BLaER1 (cell line): ENCODE data around the gene UBE2E3.

ENCODE experiments used
- H3K27ac ChIP-seq: shearing (Covaris generic); formaldehyde crosslinking; 2 replicates; pipeline ENCODE4 v1.8.1; 2022
- H3K27me3 ChIP-seq: shearing (Covaris generic); formaldehyde crosslinking; 2 replicates; pipeline ENCODE4 v1.8.1; 2022
- H3K36me3 ChIP-seq: shearing (Covaris generic); formaldehyde crosslinking; 2 replicates; pipeline ENCODE4 v1.8.1; 2022
- H3K4me1 ChIP-seq: shearing (Covaris generic); formaldehyde crosslinking; 2 replicates; pipeline ENCODE4 v1.8.1; 2022
- H3K4me2 ChIP-seq: shearing (Covaris generic); formaldehyde crosslinking; 2 replicates; pipeline ENCODE4 v1.8.1; 2022
- H3K4me3 ChIP-seq: shearing (Covaris generic); formaldehyde crosslinking; 2 replicates; pipeline ENCODE4 v1.8.1; 2022
- H3K9ac ChIP-seq: shearing (Covaris generic); formaldehyde crosslinking; 2 replicates; pipeline ENCODE4 v1.8.1; 2022
- H3K9me3 ChIP-seq: shearing (Covaris generic); formaldehyde crosslinking; 2 replicates; pipeline ENCODE4 v1.8.1; 2022
- H4K20me1 ChIP-seq: shearing (Covaris generic); formaldehyde crosslinking; 2 replicates; pipeline ENCODE4 v1.8.1; 2022
- Cebpa-rat ChIP-seq: shearing (Covaris generic); IDR thresholded peaks from 2 replicates; pipeline ENCODE4 v1.8.1; 2022

Gene UBE2E3

GRCh38 chr2:180952082-180952481, 28.3 kb upstream of the UBE2E3 start:
- Histone ChIP-seq H4K20me1 (no peaks in the 10 kb centered on the region), H3K9ac (no peak overlapping the region), H3K36me3 (no peaks in the 10 kb centered on the region), H3K9me3 (no peaks in the 10 kb centered on the region), H3K4me3 (no peak overlapping the region), H3K27ac (no peak overlapping the region), H3K4me1 (no peaks in the 10 kb centered on the region), H3K4me2 (no peak overlapping the region), H3K27me3 (no peaks in the 10 kb centered on the region)
- no peak for TF ChIP-seq Cebpa-rat

- Histone ChIP-seq H3K27ac (no peak overlapping the region), H3K9me3 (no peaks in the 10 kb centered on the region), H3K36me3 (no peaks in the 10 kb centered on the region), H3K9ac (no peak overlapping the region), H3K4me3 (no peak overlapping the region), H3K4me2 (no peak overlapping the region), H3K27me3 (no peaks in the 10 kb centered on the region), H3K4me1 (no peaks in the 10 kb centered on the region), H4K20me1 (no peaks in the 10 kb centered on the region)
- no peak for TF ChIP-seq Cebpa-rat
Observed at GRCh38 chr2:180952731-180953336, 27.6 kb upstream of the UBE2E3 start.

- Histone ChIP-seq H3K9me3 (no peaks in the 10 kb centered on the region), H3K4me3 (no peak overlapping the region), H3K9ac (no peak overlapping the region), H3K4me1 (no peaks in the 10 kb centered on the region), H3K4me2 (no peak overlapping the region), H4K20me1 (no peaks in the 10 kb centered on the region), H3K36me3 (no peaks in the 10 kb centered on the region), H3K27ac (no peak overlapping the region), H3K27me3 (no peaks in the 10 kb centered on the region)
- TF ChIP-seq Cebpa-rat: no peak
Observed at GRCh38 chr2:180953550-180953949, 26.9 kb upstream of the UBE2E3 start.

- Histone ChIP-seq H3K36me3 (no peaks in the 10 kb centered on the region), H3K4me3 (no peak overlapping the region), H3K4me2 (no peak overlapping the region), H3K4me1 (no peaks in the 10 kb centered on the region), H3K9ac (no peak overlapping the region), H3K9me3 (no peaks in the 10 kb centered on the region), H3K27me3 (no peaks in the 10 kb centered on the region), H4K20me1 (no peaks in the 10 kb centered on the region), H3K27ac (no peak overlapping the region)
- TF ChIP-seq Cebpa-rat: no peak
Observed at GRCh38 chr2:180955101-180955500, 25.3 kb upstream of the UBE2E3 start.

GRCh38 chr2:180959787-180960186, 20.6 kb upstream of the UBE2E3 start:
- no peaks in the 10 kb centered on the region for H3K27me3 ChIP-seq

GRCh38 chr2:180960982-180961381, 19.4 kb upstream of the UBE2E3 start:
- TF ChIP-seq Cebpa-rat: no peak
- no peak overlapping the region for H3K27ac ChIP-seq
- H3K27me3 ChIP-seq: no peaks in the 10 kb centered on the region
- H3K9ac ChIP-seq: no peak overlapping the region
- H3K9me3 ChIP-seq: no peaks in the 10 kb centered on the region
- no peaks in the 10 kb centered on the region for H4K20me1 ChIP-seq
- H3K4me3 ChIP-seq: no peak overlapping the region
- no peaks in the 10 kb centered on the region for H3K36me3 ChIP-seq
- H3K4me1 ChIP-seq: no peaks in the 10 kb centered on the region
- H3K4me2 ChIP-seq: no peak overlapping the region

More at GRCh38 chr2:180959787-180960186, 20.6 kb upstream of the UBE2E3 start:
- Histone ChIP-seq H3K27ac (no peak overlapping the region), H3K36me3 (no peaks in the 10 kb centered on the region), H3K9ac (no peak overlapping the region), H3K4me3 (no peak overlapping the region), H3K9me3 (no peaks in the 10 kb centered on the region), H3K4me1 (no peaks in the 10 kb centered on the region), H4K20me1 (no peaks in the 10 kb centered on the region), H3K4me2 (no peak overlapping the region)
- TF ChIP-seq Cebpa-rat: no peak

GRCh38 chr2:180962727-180963314, 17.6 kb upstream of the UBE2E3 start:
- no peaks in the 10 kb centered on the region for H3K36me3 ChIP-seq
- no peaks in the 10 kb centered on the region for H3K9me3 ChIP-seq
- no peak overlapping the region for H3K27ac ChIP-seq
- H3K27me3 ChIP-seq: no peaks in the 10 kb centered on the region
- H3K9ac ChIP-seq: no peak overlapping the region
- TF ChIP-seq Cebpa-rat: no peak
- H3K4me3 ChIP-seq: no peak overlapping the region
- no peak overlapping the region for H3K4me2 ChIP-seq
- H4K20me1 ChIP-seq: no peaks in the 10 kb centered on the region
- H3K4me1 ChIP-seq: no peaks in the 10 kb centered on the region

- no peaks in the 10 kb centered on the region for H3K9me3 ChIP-seq
- H3K4me1 ChIP-seq: no peaks in the 10 kb centered on the region
- H3K27me3 ChIP-seq: no peaks in the 10 kb centered on the region
- no peak overlapping the region for H3K9ac ChIP-seq
- H3K4me3 ChIP-seq: no peak overlapping the region
- H4K20me1 ChIP-seq: no peaks in the 10 kb centered on the region
- TF ChIP-seq Cebpa-rat: no peak
- no peak overlapping the region for H3K4me2 ChIP-seq
- no peaks in the 10 kb centered on the region for H3K36me3 ChIP-seq
- H3K27ac ChIP-seq: no peak overlapping the region
Observed at GRCh38 chr2:180966378-180966777, 14.0 kb upstream of the UBE2E3 start.

- Histone ChIP-seq H4K20me1 (no peaks in the 10 kb centered on the region), H3K4me3 (no peak overlapping the region), H3K9ac (no peak overlapping the region), H3K27me3 (no peaks in the 10 kb centered on the region), H3K4me2 (no peak overlapping the region), H3K27ac (no peak overlapping the region), H3K4me1 (no peaks in the 10 kb centered on the region), H3K36me3 (no peaks in the 10 kb centered on the region), H3K9me3 (no peaks in the 10 kb centered on the region)
- no peak for TF ChIP-seq Cebpa-rat
Observed at GRCh38 chr2:180969124-180969523, 11.3 kb upstream of the UBE2E3 start.

- H3K9me3 ChIP-seq: no peaks in the 10 kb centered on the region
- H3K27me3 ChIP-seq: no peaks in the 10 kb centered on the region
- no peaks in the 10 kb centered on the region for H4K20me1 ChIP-seq
- no peak for TF ChIP-seq Cebpa-rat
- no peak overlapping the region for H3K27ac ChIP-seq
- H3K4me3 ChIP-seq: no peak overlapping the region
- no peaks in the 10 kb centered on the region for H3K4me1 ChIP-seq
- no peak overlapping the region for H3K9ac ChIP-seq
- no peaks in the 10 kb centered on the region for H3K36me3 ChIP-seq
- no peak overlapping the region for H3K4me2 ChIP-seq
Observed at GRCh38 chr2:180970016-180970415, 10.4 kb upstream of the UBE2E3 start.

GRCh38 chr2:180971811-180972210, 8.6 kb upstream of the UBE2E3 start:
- Histone ChIP-seq H3K27me3 (no peaks in the 10 kb centered on the region), H3K9me3 (no peaks in the 10 kb centered on the region), H3K4me3 (no peak overlapping the region), H3K36me3 (no peaks in the 10 kb centered on the region), H4K20me1 (no peaks in the 10 kb centered on the region), H3K9ac (no peak overlapping the region), H3K27ac (no peak overlapping the region), H3K4me1 (no peaks in the 10 kb centered on the region), H3K4me2 (no peak overlapping the region)
- TF ChIP-seq Cebpa-rat: no peak
